Measurements from ENCODE around the gene OR5J2.
"Not testable (repeated sequence)": the region's sequence is repeated elsewhere in the genome, so short reads cannot be mapped to it uniquely, and the experiment has no call there.

DNA sequence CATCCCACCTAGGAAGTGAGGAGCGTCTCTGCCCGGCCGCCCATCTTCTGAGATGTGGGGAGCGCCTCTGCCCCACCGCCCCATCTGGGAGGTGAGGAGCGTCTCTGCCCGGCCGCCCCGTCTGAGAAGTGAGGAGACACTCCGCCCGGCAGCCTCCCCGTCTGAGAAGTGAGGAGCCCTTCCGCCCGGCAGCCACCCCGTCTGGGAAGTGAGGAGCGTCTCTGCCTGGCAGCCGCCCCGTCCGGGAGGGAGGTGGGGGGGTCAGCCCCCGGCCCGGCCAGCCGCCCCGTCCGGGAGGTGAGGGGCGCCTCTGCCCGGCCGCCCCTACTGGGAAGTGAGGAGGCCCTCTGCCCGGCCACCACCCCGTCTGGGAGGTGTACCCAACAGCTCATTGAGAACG, 32.7 kb upstream of the OR5J2 start:
- not testable (repeated sequence) for TF ChIP-seq CTCF (conservative IDR thresholded peaks at IDR 0.05); ZFX (IDR thresholded peaks at IDR 0.05)
